ENCODE results near the gene APOB.

APOB gene

GRCh38 chr2:21044694-21045371 is 960 bp upstream of the APOB start:
- TF ChIP-seq CTCF (conservative IDR thresholded peaks at IDR 0.05) (no peak), ZFX (IDR thresholded peaks at IDR 0.05) (no peak)
- no peak overlapping the region for H3K27ac ChIP-seq

- H3K27ac ChIP-seq = no peak overlapping the region
- no peak for TF ChIP-seq ZFX (IDR thresholded peaks at IDR 0.05)
- TF ChIP-seq CTCF (conservative IDR thresholded peaks at IDR 0.05) = peak; percentile 93
These were observed 722 bp downstream of the APOB start for GRCh38 chr2:21042958-21043743.

GRCh38 chr2:21042708-21042957 is 1.2 kb downstream of the APOB start:
- no peak overlapping the region for H3K27ac ChIP-seq
- TF ChIP-seq CTCF (conservative IDR thresholded peaks at IDR 0.05) = no peak
- no peak for TF ChIP-seq ZFX (IDR thresholded peaks at IDR 0.05)

- no peak overlapping the region for H3K27ac ChIP-seq
- no peak for TF ChIP-seq CTCF (conservative IDR thresholded peaks at IDR 0.05)
- no peak for TF ChIP-seq ZFX (IDR thresholded peaks at IDR 0.05)
These were observed 1.7 kb downstream of the APOB start for GRCh38 chr2:21041943-21042707.

- no peak overlapping the region for H3K27ac ChIP-seq
- TF ChIP-seq CTCF (conservative IDR thresholded peaks at IDR 0.05) (no peak), ZFX (IDR thresholded peaks at IDR 0.05) (no peak)
These were observed 2.4 kb downstream of the APOB start for GRCh38 chr2:21041462-21041861.

GRCh38 chr2:21040468-21041377 is 3.1 kb downstream of the APOB start:
- TF ChIP-seq ZFX (IDR thresholded peaks at IDR 0.05) (no peak), CTCF (conservative IDR thresholded peaks at IDR 0.05) (no peak)
- H3K27ac ChIP-seq = no peak overlapping the region

All from C4-2B (cell line).